ENCODE measurements around the gene MYO3B.
"Not testable (repeated sequence)": the region's sequence is repeated elsewhere in the genome, so short reads cannot be mapped to it uniquely, and the experiment has no call there.

The MYO3B gene

DNA sequence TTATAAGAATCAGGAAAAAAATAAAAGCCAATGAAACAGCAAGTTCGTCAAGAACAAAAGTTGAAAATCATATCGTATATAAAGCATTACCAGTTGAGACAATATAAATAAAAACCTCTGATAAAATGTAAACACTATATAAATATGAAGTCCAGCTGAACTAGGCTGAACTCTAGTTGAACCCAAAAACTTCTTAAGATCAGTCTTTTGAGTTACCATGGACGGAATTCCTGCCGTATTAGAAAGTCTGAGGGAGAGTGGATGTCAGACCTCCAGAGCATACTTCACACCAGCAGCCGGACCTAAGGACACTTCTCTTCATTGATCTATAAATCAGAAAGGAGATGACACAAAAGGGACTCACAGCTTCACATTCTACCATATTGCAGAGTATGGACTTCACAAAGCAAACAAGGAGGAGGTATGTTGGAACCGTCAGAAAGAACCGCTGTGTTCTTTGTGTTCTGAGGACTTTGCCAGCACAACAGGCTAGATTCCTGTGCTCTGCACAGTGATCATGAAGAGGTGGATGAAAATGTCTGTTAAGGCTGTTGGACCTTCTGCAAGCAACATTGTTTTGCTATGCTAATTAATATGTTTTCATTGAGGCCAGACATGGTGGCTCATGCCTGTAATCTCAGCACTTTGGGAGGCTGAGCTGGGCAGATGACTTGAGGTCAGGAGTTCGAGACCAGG is 469.9 kb downstream of the MYO3B start:
- DNase-seq (ENCODE audit: low read depth), result no peak

DNA sequence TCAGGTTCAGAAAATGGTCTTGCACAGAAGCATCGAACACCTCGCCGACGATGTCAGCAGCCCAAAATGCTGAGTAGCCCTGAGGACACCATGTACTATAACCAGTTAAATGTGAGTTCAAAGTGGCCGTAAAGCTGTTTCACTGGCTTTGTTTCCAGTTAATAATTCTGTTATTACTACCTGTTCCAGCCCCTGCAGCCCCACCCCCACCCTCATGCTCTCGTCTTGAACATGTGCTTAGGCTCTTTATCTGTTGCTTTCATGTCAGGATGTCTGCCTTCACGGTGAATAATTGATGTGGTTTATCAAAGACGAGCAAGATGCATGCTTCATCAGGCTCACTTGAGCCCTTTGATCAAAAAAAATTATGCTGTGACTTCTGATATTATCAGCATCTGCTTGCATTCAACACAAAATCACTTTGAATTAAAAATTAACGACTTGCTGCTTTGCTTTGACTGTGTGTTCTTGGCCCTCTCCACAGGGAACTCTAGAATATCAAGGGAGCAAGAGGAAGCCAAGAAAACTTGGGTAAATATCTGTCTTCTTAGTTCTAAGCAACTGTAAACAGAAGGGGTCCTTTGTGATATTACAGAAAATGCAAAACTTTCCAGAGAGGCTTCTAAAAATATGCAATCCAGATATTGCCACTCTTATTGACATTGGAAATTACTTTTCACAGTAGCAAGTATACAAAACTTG is 473.8 kb downstream of the MYO3B start:
- no peak for DNase-seq (ENCODE audit: low read depth)

DNA sequence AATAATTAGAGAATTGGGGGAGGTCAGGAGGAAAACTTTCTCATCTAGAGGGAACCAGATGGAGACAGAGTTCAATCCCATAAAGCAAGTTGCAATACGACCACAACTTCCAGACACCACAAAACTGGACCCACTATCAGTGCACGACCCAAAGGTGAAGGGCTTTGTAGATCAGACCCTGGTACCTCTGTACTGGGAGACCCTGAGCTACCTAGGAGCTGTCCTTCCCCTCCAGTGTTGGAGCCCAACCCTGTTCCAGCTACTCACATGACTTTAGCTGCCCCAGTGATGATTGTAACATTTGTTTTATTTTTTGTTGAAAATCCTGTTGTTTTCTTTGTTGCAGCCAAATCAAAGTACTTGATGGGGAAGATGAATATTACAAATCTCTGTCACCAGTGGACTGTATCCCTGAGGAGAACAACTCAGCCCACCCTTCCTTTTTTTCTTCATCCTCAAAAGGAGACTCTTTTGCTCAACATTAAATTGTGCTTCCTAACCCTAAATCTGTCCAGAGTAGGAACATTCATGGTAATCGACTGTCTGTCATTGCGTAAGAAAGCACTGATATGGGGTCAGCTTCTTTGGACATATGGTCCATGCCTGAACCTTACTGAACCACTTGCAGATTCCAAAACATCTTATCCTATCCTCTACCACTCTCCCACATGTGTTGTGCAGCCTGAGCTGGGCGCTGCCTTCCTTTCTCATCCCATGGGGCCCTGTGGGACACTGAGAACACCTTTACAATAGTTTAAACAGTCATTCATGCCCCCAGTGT is 474.9 kb downstream of the MYO3B start:
- no peak for DNase-seq (ENCODE audit: low read depth)

DNA sequence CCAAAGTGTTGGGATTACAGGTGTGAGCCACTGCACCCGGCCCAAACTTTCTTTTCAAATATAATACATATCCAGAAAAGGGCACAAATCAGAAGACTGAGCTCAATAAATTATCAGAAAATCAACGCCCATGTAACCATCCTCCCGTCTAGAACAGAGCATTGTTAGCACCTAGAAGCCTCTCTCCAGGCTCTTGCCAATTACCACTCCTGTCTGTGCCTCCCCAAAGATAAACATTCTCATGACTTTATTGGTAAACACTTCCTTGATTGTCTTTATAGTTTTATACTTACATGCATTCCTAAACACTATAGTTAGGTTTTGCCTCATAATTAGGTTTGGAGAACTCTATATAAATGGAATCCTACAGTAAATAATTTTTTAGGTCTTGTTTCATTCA is 478.7 kb downstream of the MYO3B start:
- no peak for DNase-seq (ENCODE audit: low read depth)

DNA sequence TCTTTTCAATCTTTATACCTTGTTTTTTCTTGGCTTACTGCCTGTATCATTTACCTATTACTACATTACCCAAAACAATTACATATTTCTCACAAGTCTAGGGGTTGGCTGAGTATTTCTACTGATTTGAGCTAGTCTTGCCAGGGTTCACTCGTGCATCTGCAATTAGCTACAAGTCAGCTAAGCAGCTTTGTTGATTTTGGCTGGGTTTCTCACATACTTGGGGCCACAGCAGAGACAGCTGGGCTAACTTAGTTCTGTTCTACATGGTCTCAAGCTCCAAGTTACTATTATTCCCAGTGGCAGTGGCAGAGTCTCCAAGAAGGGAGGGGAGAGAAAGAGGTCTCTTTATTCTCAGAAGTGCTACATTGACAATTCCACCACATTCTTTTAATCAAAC is 482.5 kb downstream of the MYO3B start:
- DNase-seq (ENCODE audit: low read depth), result peak; percentile 43

DNA sequence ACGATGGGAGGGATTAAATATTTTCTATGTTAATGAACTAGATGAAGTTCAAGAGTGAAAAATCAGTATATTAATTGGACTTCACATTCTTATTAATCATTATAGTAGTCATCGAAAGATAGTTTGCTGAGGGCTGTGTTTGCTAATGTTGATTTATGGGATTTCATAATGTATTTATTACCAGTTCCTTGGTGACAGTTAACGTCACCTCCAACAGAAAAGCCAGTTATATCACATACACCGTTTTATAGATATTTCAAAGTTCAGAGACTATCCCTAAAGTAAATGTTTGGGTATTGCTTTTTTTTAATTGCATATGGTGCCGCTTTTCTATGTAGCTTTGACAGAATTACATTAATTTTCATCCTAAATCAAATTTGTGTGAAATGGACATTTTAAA is 487.8 kb downstream of the MYO3B start:
- DNase-seq (ENCODE audit: low read depth), result no peak

DNA sequence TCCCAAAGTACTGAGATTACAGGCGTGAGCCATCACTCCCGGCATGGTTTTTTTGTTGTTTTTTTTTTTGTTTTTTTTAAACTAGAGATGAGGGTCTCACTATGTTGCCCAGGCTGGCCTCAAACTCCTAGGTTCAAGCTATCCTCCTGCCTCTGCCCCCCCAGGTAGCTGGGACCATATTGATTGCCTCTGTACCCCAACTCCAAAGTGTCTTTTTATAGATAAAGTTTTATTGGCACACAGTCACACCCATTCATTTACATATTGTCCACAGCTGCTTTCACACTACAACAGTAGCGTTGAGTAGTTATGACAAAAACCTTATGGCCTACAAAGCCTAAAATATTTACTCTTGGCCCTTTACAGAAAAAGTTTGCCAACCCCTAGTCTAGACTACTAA is 492.0 kb downstream of the MYO3B start:
- DNase-seq (ENCODE audit: low read depth), result no peak

DNA sequence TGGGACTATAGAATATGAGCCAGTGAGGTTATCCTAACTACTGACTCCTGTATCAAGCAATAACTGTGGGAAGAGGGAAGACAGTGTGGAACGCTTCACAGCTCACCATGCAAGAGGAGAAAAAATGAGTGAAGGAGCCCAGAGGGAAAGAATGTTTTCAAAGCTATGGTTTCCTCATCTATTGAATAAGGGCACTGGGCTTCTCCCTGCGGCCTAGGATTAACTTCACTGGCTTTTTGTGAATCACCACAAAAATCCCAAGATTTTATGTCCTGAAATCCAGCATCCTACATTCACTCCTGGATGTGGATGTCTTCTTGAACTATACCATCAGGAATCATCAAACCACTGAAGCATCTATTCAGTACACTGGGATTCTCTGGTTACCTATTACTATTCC is 492.7 kb downstream of the MYO3B start:
- DNase-seq (ENCODE audit: low read depth), result no peak

DNA sequence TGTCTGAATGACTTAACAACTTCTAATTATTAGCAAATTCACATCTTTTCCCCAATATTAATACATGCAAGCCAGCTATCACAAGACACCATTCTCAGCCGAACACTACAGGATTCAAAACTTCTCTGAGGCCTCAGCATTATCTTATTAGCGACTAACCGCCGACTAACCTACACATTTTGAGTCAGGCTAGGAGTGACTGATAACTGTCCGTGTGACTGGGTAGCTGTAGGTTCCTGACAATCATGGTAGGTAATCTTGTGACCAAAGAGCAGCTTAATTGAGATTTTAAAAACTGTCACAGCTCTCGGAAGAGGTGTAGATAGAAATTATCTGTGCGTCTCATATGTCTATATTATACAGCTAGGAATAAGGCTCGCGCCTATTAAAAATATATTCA is 493.1 kb downstream of the MYO3B start:
- DNase-seq (ENCODE audit: low read depth), result no peak

DNA sequence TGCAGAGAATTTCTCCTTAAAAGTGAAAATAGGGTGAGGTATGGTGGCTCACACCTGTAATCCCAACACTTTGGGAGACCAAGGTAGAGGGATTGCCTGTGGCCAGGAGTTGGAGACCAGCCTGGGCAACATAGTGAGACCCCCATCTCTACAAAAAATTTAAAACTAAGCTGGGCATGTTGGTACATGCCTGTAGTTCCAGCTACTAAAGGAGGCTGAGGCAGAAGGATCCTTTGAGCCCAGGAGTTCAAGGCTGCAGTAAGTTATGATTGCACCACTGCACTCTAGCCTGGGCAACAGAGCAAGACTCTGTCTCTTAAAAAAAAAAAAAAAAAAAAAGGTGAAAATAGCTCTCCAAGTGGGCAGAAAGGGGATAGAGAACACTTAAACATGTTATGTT is 496.3 kb downstream of the MYO3B start:
- DNase-seq (ENCODE audit: low read depth), result not testable (repeated sequence)

DNA sequence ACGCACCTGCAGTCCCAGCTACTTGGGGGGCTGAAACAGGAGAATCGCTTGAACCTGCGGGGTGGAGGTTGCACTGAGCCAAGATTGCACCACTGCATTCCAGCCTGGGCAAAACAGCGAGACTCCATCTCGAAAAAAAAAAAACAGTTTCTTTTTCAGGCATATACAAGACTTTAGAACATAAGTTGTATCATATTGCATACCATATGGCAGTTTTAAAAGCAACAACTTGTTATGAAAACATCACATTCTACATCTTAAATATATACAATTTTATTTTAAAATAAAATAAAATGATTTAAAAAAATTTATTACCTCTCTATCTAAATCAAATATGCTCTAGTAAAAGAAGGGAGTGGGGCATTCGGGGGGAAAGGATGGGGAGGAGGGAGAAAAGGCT is 497.8 kb downstream of the MYO3B start:
- no peak for DNase-seq (ENCODE audit: low read depth)

DNA sequence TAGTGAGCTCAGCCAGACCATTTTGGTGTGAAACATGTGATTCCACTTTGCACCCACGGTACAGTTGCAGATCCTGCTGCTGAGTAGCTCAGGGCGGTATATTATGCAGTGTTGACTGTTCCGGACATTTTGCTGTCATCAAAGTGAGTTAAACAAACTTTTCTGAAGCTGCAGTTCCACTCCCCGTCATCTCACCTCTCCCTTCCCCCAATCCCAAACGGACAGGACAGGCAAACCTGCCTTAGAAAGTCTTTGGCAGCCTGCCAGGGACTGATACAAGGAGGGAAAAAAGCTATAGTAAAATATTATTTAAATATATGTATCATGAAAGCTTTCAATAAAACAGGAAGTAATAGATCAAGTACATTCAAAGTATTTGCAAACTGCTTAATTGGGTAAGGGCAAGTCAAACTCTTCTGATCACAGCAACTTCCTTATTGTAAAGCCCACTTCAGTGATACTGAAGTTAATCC is 501.7 kb downstream of the MYO3B start:
- no peak for DNase-seq (ENCODE audit: low read depth)

DNA sequence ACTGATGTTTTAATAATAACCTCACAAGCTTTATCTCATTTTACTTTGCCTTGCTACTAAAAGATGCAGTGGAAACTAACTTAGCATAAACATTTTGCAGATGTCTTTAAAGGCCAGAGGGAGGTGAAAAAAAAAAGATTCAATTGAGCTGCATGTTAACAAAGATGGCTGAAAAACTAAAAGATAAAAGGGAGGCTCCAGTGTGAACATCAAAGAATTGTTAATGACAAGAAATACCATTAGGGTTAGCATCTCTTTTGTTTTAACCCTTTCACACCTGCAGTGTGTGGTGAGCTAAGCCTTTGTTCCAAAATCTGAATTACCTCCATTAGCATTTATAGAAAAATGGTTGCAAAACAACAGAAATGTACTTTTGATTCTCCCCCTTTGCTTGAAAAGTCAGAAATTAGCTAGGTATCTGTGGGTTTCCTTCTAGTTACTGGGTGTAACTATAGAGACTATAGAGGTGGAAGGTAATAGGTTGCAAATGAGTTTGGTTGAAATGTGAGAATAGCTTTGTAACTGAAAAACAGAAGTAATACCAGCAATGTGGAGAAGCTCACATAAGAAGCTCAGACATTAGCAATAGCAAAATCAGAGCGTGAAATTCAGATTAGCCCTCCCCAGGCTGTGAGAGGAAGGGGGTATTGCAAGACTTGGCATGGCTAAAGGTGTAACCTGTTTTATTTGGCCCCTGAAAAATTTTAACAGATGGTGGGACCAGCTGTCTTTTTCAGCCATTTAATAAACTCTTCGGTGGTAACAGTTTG is 502.4 kb downstream of the MYO3B start:
- DNase-seq (ENCODE audit: low read depth), result no peak

DNA sequence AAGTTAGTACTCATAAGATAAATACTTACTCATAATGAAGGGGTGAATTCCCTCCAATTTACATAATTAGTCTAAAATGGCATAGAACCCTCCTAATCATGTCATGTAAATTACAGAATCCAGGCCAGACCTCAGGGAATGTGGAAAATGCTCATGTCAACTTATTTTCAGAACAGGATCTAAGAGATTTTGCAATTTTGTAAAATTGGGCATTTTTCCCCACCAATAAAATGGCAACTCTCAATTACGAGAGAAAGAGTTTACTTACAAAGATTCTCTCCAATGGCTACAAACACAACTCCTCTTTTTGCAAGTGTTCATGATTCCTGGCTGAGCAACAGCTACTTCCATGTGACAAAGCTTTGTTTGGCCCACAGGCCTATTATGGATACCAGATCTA is 503.4 kb downstream of the MYO3B start:
- DNase-seq (ENCODE audit: low read depth), result no peak

DNA sequence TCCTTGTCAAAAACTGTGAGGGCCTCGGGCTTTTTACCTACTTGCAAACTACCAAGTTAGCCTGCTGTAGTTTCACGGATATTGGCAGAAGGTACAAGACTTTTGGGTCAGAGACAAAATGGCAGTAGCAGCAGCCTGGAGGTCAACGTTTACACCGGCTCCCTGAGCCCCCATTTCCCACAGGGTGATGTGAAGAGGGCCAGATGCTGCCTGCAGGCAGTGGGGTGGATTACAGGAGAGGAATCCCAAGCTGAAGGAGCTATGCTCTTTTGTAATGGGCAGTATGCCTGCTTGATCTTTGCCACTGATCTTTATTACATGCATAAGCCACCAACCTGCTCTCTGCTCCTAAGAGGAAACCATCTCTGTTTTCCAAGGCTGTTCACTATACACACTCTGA is 507.6 kb downstream of the MYO3B start:
- no peak for DNase-seq (ENCODE audit: low read depth)

DNA sequence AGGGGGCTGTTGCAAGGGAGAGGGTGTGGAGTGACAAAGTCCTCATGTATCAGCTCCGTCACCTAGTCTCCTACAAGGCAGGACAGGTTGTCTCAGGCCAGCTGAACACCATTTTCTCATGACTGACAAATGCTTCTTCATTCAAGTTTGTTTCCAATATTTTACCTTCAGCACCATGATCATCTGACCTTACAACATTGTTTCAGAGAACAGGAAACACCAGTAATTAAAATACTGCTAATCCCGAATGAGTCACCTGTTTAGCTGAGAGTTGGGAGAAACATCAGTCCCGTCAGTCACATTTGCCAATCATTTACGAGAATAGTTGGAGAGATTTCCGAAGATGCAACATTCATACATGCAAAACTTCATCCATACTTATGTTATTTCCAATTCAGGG is 511.5 kb downstream of the MYO3B start:
- no peak for DNase-seq (ENCODE audit: low read depth)

DNA sequence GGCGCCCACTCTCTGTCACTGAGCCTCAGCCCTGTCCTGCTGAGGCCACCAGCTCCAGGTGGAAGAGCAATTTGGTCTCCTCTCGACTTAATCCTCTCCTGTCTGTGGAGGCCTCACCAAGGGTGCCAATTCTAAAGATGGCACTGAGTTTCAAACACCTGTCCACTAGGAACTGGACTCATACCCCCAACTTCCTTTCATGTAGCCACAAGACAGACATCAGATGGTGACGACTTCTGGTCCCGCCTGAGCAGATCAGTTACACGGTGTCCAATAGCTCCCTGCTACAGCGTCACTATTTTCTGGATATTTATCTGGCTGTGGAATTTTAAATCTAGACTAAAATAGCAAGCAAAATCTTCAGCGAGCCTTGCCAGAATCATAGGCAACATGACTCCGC is 512.7 kb downstream of the MYO3B start:
- DNase-seq (ENCODE audit: low read depth), result no peak

DNA sequence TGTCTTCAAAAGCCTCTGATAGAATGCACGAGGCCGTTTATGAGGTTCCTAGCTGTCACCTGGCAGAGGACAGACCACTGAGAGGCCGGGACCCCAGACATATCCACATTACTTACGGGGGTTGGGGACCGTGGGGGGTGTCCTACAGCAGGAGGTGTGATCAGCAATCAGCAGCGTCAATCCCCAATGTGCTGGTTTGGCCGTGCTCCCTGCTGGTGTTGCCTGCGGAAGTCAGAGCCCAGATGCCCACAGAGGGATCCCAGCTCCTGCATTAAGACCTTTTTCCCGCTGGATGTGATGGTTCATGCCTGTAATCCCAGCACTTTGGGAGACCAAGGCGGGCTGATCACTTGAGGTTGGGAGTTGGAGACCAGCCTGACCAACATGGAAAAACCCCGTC is 516.4 kb downstream of the MYO3B start:
- no peak for DNase-seq (ENCODE audit: low read depth)

DNA sequence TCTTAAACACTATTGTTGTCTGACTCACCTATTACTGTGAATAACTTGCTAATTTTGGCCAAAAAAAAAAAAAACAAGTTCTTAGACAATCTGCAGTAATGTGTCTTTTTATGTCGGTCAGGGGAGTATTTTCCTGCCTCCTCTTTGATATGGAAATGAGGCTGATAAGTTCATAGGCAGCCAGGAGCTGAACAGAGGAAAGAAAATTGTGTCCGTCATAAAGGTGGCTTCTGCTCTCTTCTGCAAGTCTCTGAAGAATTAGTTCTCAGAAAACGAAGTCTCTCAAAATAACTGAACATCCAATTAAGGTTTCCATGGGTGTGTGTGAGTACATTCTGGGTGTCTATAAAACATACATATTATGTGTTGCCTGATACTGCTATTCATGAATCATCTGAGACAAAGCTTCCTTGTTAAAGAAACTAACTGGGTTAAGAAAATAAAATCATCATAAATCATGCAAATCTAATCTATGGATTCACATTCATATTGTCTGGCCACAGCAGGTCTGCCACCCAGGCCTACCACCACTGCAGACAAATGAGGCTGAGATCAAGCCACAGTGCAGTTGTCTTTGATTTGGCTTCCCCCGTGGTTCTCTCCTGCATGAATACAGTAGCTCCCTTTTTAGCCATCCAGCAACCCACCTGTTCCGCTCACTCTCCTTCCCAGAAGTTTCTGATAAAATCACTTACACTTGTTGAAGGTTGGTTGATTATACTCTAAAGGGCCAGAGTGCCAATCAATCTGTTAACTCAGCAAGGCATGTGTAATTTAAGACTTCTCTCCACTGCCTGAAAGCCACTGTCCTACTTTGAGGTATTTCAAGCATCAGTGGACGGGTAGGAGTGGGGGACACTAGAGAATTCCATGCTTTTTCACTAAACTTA is 517.8 kb downstream of the MYO3B start:
- no peak for DNase-seq (ENCODE audit: low read depth)

DNA sequence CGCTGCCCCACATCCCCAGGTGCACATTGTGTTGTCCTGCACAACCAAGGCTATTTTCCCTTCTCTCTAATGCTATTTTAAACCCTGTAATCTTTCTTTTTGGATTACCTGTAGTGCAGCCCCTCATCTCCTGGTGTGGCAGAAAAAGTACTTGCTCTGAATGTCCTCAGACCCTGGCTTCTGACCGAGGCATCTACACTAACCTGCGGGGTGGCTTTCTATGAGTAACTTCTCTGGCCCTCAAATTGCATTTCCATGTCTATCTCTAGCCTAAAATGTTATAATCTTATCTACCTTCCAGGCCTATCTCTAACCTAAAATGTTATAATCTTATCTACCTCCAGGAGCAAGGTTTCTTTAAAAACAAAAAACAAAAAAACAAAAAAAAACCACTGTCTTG is 519.0 kb downstream of the MYO3B start:
- no peak for DNase-seq (ENCODE audit: low read depth)

DNA sequence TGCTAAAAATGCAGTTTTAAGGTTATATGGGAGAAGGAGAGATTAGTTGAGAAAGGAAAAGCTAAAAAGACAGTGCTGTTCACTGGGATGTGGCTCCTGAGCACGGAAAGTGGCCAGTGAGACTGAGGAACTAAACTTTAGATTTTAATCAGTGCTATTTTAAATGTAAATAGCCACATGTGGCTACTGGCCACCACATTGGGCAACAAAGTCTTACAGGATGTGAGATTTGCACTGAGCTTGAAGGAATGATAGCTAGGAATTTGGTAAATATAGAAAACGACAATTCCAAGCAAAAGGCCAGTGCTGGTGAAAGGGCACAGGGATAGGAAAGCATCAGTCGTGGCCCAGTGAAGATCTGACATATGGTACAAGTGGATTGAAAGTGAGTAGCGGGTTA is 523.1 kb downstream of the MYO3B start:
- DNase-seq (ENCODE audit: low read depth), result no peak
